H9 (cell line): ENCODE measurements around the gene C14orf132. TPM values are rescaled to one million over a fixed set of nuclear protein-coding genes. Genes with fewer than 3 reads are reported as not detected.

Experiments
- DNase-seq: peaks from one replicate; pipeline ENCODE4 v3.0.0-alpha.2; 2017
- H2AFZ ChIP-seq: one replicate; pipeline ENCODE4 v1.6.1; 2013; ENCODE audit warnings: mild to moderate bottlenecking, low read length, control low read depth, moderate library complexity
- H2AK5ac ChIP-seq: 2 replicates; pipeline ENCODE4 v1.6.1; 2013; ENCODE audit warnings: low read length, control low read depth, mixed read lengths; ENCODE audit not compliant: insufficient read length
- H2BK120ac ChIP-seq: one replicate; pipeline ENCODE4 v1.6.1; 2013; ENCODE audit warnings: low read depth, mild to moderate bottlenecking, low read length, control low read depth, inconsistent platforms; ENCODE audit not compliant: poor library complexity, severe bottlenecking
- H2BK12ac ChIP-seq: 2 replicates; pipeline ENCODE4 v1.6.1; 2013; ENCODE audit warnings: low read length, control low read depth, mixed read lengths, low read depth; ENCODE audit not compliant: insufficient read length
- H2BK15ac ChIP-seq: 2 replicates; pipeline ENCODE4 v1.6.1; 2013; ENCODE audit warnings: low read depth, low read length, control low read depth
- H2BK20ac ChIP-seq: one replicate; pipeline ENCODE4 v1.6.1; 2013; ENCODE audit warnings: low read depth, mild to moderate bottlenecking, low read length, control low read depth, inconsistent platforms; ENCODE audit not compliant: poor library complexity, severe bottlenecking
- H2BK5ac ChIP-seq: 2 replicates; pipeline ENCODE4 v1.6.1; 2013; ENCODE audit warnings: low read length, control low read depth, mixed read lengths; ENCODE audit not compliant: insufficient read length
- H3K14ac ChIP-seq: 2 replicates; pipeline ENCODE4 v1.6.1; 2013; ENCODE audit warnings: low read length, control low read depth; ENCODE audit not compliant: insufficient read depth
- H3K18ac ChIP-seq: 2 replicates; pipeline ENCODE4 v1.6.1; 2013; ENCODE audit warnings: low read depth, mild to moderate bottlenecking, mixed read lengths, low read length, control low read depth; ENCODE audit not compliant: insufficient read length
- H3K23ac ChIP-seq: 2 replicates; pipeline ENCODE4 v1.6.1; 2013; ENCODE audit warnings: low read length, control low read depth, mixed read lengths, low read depth; ENCODE audit not compliant: insufficient read length
- H3K23me2 ChIP-seq: 2 replicates; pipeline ENCODE4 v1.6.1; 2013; ENCODE audit warnings: low read depth, mild to moderate bottlenecking, mixed read lengths, low read length, control low read depth; ENCODE audit not compliant: insufficient read length, poor library complexity, severe bottlenecking
- H3K27ac ChIP-seq: 2 replicates; pipeline ENCODE4 v1.5.1; 2013; ENCODE audit warnings: low read length, control low read depth, mixed read lengths, low read depth; ENCODE audit not compliant: insufficient read length
- H3K27me3 ChIP-seq: 2 replicates; pipeline ENCODE4 v1.6.1; 2013; ENCODE audit warnings: low read length, control low read depth, inconsistent platforms; ENCODE audit not compliant: insufficient read depth
- H3K4ac ChIP-seq: 2 replicates; pipeline ENCODE4 v1.6.1; 2013; ENCODE audit warnings: low read depth, mild to moderate bottlenecking, control low read depth, inconsistent platforms, low read length, moderate library complexity
- H3K4me1 ChIP-seq: 2 replicates; pipeline ENCODE4 v1.6.1; 2013; ENCODE audit warnings: low read length, control low read depth, inconsistent platforms; ENCODE audit not compliant: insufficient read depth
- H3K4me2 ChIP-seq: 2 replicates; pipeline ENCODE4 v1.6.1; 2013; ENCODE audit warnings: low read length, control low read depth, mixed read lengths; ENCODE audit not compliant: insufficient read length, insufficient read depth
- H3K56ac ChIP-seq: 2 replicates; pipeline ENCODE4 v1.6.1; 2013; ENCODE audit warnings: low read depth, mild to moderate bottlenecking, mixed read lengths, low read length, control low read depth; ENCODE audit not compliant: insufficient read length
- H3K79me1 ChIP-seq: 2 replicates; pipeline ENCODE4 v1.6.1; 2013; ENCODE audit warnings: low read depth, mild to moderate bottlenecking, moderate library complexity, low read length, control low read depth, inconsistent platforms; ENCODE audit not compliant: insufficient read depth, poor library complexity, severe bottlenecking
- H3K79me2 ChIP-seq: 2 replicates; pipeline ENCODE4 v1.6.1; 2013; ENCODE audit warnings: low read length, control low read depth, inconsistent platforms; ENCODE audit not compliant: insufficient read depth
- H3K9ac ChIP-seq: 2 replicates; pipeline ENCODE4 v1.6.1; 2013; ENCODE audit warnings: low read length, control low read depth, mixed read lengths; ENCODE audit not compliant: insufficient read length; ENCODE audit errors: extremely low read depth
- H3K9me3 ChIP-seq: one replicate; pipeline ENCODE4 v1.6.1; 2013; ENCODE audit warnings: low read depth, low read length, inconsistent platforms; ENCODE audit not compliant: control insufficient read depth
- H3T11ph ChIP-seq: one replicate; pipeline ENCODE4 v1.6.1; 2013; ENCODE audit warnings: mild to moderate bottlenecking, low read length, control low read depth, inconsistent platforms
- H4K20me1 ChIP-seq: one replicate; pipeline ENCODE4 v1.6.1; 2013; ENCODE audit not compliant: control insufficient read depth, insufficient read length, insufficient read depth
- H4K5ac ChIP-seq: 2 replicates; pipeline ENCODE4 v1.6.1; 2013; ENCODE audit warnings: low read depth, mild to moderate bottlenecking, mixed read lengths, low read length, control low read depth; ENCODE audit not compliant: insufficient read length
- H4K8ac ChIP-seq: replicated peaks from 2 replicates; pipeline ENCODE4 v1.6.1; 2013; ENCODE audit warnings: low read length, control low read depth, mixed read lengths, low read depth; ENCODE audit not compliant: insufficient read length
- H4K91ac ChIP-seq: 2 replicates; pipeline ENCODE4 v1.6.1; 2013; ENCODE audit warnings: low read depth, mild to moderate bottlenecking, moderate library complexity, mixed read lengths, low read length, control low read depth; ENCODE audit not compliant: insufficient read length
- H3K27ac Mint-ChIP-seq, 3 experiments: 2 replicates in 2 of 3; 3 replicates in 1 of 3; pipeline ENCODE4 v1.8.0; 2020 to 2021; ENCODE audit warnings: mixed read lengths in 3 of 3, mild to moderate bottlenecking in 1 of 3, moderate library complexity in 1 of 3
- H3K27me3 Mint-ChIP-seq: 2 replicates; pipeline ENCODE4 v1.8.0; 2021; ENCODE audit warnings: low read depth, mild to moderate bottlenecking, moderate library complexity, mixed read lengths
- H3K36me3 Mint-ChIP-seq, 3 experiments: 2 replicates in 2 of 3; 3 replicates in 1 of 3; pipeline ENCODE4 v1.8.0; 2020 to 2021; ENCODE audit warnings: low read depth in 3 of 3, mixed read lengths in 3 of 3; ENCODE audit not compliant: insufficient read depth in 1 of 3
- H3K4me1 Mint-ChIP-seq, 2 experiments: 2 replicates each; pipeline ENCODE4 v1.8.0; 2020; ENCODE audit warnings: mixed read lengths in 2 of 2
- H3K4me3 Mint-ChIP-seq, 2 experiments: 2 replicates in 1 of 2; 3 replicates in 1 of 2; pipeline ENCODE4 v1.8.0; 2020 to 2021; ENCODE audit warnings: mild to moderate bottlenecking in 2 of 2, mixed read lengths in 2 of 2, moderate library complexity in 1 of 2
- H3K9me3 Mint-ChIP-seq, 2 experiments: 2 replicates in 1 of 2; 3 replicates in 1 of 2; pipeline ENCODE4 v1.8.0; 2020; ENCODE audit warnings: mild to moderate bottlenecking in 2 of 2, mixed read lengths in 2 of 2, moderate library complexity in 1 of 2
- WGBS: extraction: QIAGEN DNeasy Blood & Tissue Kit; methylation state at CpG from one replicate; pipeline ENCODE4 v1.1.7; 2013; ENCODE audit warnings: missing lambda C conversion rate, low lambda C conversion rate, mixed read lengths; ENCODE audit not compliant: insufficient read length; ENCODE audit errors: extremely low coverage; 5-methylcytosine and 5-hydroxymethylcytosine counted together
- total RNA-seq: library from RNA; stranded (reverse); gene quantifications from 2 replicates; pipeline ENCODE4 v1.2.1, GENCODE V29; 2021
- TF ChIP-seq, protein P1 (sequence below): fragments of 200-600 bp; sonication (generic); conservative IDR thresholded peaks from 3 replicates; pipeline ENCODE4 v1.8.0; 2021; ENCODE audit warnings: antibody characterized with exemption, mild to moderate bottlenecking

C14orf132 gene
- total RNA-seq, 1 experiment from 2014 or later, result 5.7 TPM

DNA sequence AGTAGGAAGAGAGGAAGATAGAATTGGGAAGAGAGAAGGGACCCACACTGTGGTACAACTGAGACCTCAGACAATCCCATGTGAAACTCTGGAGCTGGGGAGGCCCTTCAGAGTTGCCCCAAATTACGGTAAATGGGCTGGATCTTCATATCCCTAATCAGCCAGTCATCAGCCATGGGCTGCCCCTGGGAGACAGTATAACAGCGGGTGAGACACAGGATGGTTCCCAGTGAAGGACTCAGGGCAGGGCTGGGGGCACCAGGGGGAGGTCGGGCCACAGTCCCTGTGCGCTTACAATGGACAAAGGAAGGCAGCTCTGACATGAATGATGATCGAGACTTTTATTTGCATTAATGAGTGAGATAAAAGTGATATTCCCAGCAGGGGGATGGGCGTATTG, 91.2 kb downstream of the C14orf132 start:
- no peak overlapping the region for H3K56ac ChIP-seq
- H3K14ac ChIP-seq, result no peak overlapping the region
- peaks cover 91% of the 10 kb centered on the region for H3K27me3 Mint-ChIP-seq
- no peak overlapping the region for H3K9ac ChIP-seq
- no peak overlapping the region for H2BK15ac ChIP-seq
- no peaks in the 10 kb centered on the region for H3K79me2 ChIP-seq
- no peak overlapping the region for H2AFZ ChIP-seq
- H3K4me3 Mint-ChIP-seq, result no peak overlapping the region
- no peak overlapping the region for H4K5ac ChIP-seq
- TF ChIP-seq, protein P1, sequence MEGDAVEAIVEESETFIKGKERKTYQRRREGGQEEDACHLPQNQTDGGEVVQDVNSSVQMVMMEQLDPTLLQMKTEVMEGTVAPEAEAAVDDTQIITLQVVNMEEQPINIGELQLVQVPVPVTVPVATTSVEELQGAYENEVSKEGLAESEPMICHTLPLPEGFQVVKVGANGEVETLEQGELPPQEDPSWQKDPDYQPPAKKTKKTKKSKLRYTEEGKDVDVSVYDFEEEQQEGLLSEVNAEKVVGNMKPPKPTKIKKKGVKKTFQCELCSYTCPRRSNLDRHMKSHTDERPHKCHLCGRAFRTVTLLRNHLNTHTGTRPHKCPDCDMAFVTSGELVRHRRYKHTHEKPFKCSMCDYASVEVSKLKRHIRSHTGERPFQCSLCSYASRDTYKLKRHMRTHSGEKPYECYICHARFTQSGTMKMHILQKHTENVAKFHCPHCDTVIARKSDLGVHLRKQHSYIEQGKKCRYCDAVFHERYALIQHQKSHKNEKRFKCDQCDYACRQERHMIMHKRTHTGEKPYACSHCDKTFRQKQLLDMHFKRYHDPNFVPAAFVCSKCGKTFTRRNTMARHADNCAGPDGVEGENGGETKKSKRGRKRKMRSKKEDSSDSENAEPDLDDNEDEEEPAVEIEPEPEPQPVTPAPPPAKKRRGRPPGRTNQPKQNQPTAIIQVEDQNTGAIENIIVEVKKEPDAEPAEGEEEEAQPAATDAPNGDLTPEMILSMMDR, result no peak
- no peaks in the 10 kb centered on the region for H3K23me2 ChIP-seq
- WGBS, result no CpG with 5 or more reads among the region's 6 CpGs
- H3K36me3 Mint-ChIP-seq, result no peaks in the 10 kb centered on the region
- H3K4me1 ChIP-seq, result no peaks in the 10 kb centered on the region
- H3K23ac ChIP-seq, result no peak overlapping the region
- no peaks in the 10 kb centered on the region for H4K20me1 ChIP-seq
- H3K18ac ChIP-seq, result no peak overlapping the region
- H3K4ac ChIP-seq, result no peak overlapping the region
- no peak overlapping the region for H3K4me2 ChIP-seq
- no peak overlapping the region for H2AK5ac ChIP-seq
- no peak overlapping the region for H2BK20ac ChIP-seq
- H3K9me3 ChIP-seq, result no peaks in the 10 kb centered on the region
- no peak overlapping the region for H4K8ac ChIP-seq
- H3K27ac ChIP-seq, result no peak overlapping the region
- H2BK5ac ChIP-seq, result no peak overlapping the region
- no peaks in the 10 kb centered on the region; the same call in 1 of the 2 replicates for H3K27me3 ChIP-seq
- H2BK120ac ChIP-seq, result no peak overlapping the region
- no peak overlapping the region for H3K27ac Mint-ChIP-seq
- H3K4me1 Mint-ChIP-seq, result no peaks in the 10 kb centered on the region
- no peak for DNase-seq
- H2BK12ac ChIP-seq, result no peak overlapping the region
- no peaks in the 10 kb centered on the region for H3K79me1 ChIP-seq
- no peak overlapping the region for H3T11ph ChIP-seq
- H4K91ac ChIP-seq, result no peak overlapping the region
- H3K9me3 Mint-ChIP-seq, result no peaks in the 10 kb centered on the region; a peak in 1 of 5 replicates
